Astrocyte of the hippocampus (primary cell): ENCODE data around the gene L3MBTL4.
A peak's percentile ranks its signal among the peaks of the same experiment; 100 is the strongest.

ENCODE experiments used
- DNase-seq: peaks from one replicate; pipeline ENCODE4 v3.0.0; 2011; ENCODE audit warnings: low read depth, low spot score

L3MBTL4 gene

GRCh38 chr18:5964596-5964995 is 450.1 kb downstream of the L3MBTL4 start:
- no peak for DNase-seq

GRCh38 chr18:5964108-5964507 is 450.6 kb downstream of the L3MBTL4 start:
- DNase-seq: no peak

DNA sequence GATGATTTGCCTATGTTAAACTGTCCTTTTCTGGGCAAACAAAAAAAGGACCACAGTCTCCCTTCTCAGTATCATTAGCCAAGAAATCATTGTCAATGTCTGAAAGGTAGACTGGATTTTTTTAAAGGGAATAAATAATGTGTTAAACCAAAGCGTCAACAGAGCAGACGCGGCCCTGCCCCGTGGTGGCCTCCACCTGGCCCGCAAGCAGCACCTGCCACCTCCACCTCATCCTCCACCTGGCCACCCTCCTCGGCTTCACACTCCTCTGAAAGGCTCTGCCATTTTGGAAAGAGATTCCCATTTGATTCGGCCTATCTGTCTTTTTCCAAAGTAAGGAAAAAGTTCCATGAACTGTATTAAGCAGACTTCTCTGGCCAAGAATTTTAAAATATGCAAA is 451.4 kb downstream of the L3MBTL4 start:
- no peak for DNase-seq

DNA sequence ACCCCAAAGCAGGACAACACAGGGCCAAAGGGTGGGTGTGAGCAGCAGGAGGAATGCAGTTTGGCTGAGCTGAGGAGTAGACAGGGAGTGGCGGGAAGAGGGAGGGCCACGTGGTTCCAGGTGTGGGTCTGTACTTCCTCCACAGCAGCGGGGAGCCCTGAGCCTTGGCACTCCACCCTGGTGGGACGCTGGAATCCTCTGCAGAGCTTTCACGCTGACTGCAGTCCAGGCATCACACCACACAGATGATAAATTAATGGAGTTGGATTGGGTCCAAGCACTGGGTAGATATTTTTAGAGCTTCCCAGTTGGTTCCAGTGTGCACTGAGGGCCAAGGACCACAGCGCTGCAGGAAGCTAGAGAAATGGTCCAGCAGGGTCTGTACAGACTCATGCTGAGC is 452.3 kb downstream of the L3MBTL4 start:
- peak; percentile 33 for DNase-seq

DNA sequence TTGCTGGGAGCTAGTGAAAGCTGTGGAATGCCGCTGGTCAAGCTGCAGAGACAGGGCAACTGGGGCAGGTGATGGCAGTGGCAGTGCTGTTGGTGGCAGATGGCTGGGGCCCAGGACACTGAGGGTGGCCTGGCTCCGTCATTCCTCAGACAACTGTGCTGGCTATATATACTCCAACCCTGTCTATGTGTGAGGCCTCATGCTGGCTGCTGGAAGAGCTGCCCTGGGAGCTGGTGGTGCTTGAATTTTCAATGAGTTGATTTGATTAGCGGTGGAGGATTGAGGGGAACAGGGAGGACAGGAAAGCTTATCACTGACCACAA is 452.9 kb downstream of the L3MBTL4 start:
- DNase-seq: no peak

- DNase-seq: no peak
Observed at GRCh38 chr18:5961097-5961827, 453.4 kb downstream of the L3MBTL4 start.

GRCh38 chr18:5958822-5959221 is 455.9 kb downstream of the L3MBTL4 start:
- no peak for DNase-seq

DNA sequence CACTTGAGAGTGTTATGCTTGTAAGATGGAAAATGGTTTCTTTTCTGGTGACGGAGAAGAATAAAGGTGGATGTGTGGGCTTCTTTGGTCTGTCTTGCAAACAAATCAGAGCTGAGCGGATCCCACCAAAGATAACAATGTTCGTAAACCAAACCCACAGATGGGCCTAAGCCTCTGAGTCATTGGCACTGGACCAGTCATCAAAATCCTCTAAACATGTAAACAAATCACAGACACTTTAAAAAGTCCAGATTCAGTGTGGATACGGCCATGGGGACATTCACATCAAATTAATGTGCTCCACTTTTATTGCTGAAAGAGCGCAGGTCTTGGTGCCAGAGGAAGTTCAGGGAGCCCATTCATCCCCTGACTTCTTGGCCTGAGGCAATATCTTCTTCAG is 458.9 kb downstream of the L3MBTL4 start:
- DNase-seq: peak; percentile 17

DNA sequence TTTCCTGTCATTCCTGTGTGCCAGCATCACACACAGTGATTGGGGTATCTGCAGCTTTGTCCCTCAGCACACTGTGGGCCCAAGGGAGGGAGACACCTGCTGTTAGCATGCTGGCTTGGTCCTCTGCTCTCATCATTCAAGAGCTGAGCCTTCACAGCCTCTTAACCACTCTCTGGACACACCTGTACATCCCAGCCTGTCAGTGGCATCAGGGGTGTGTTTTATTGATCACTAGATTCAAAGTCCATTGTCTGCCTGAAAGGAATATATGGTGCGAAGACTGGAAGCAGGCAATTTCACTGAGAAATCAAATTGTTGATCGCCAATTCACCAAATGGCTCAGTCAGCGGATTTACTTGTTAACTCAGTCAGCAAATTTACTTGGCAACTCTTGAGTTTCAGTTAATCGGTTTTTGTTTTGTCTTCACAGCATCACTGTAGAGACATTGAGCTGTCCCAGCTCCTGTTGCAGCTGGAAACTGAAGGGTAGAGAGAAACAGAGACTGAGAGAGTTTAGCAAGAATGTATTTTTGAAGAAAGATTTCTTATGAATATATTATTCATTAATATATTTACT is 463.1 kb downstream of the L3MBTL4 start:
- DNase-seq: no peak

GRCh38 chr18:5948781-5949180 is 465.9 kb downstream of the L3MBTL4 start:
- DNase-seq: no peak

- no peak for DNase-seq
Observed at GRCh38 chr18:5948237-5948636, 466.5 kb downstream of the L3MBTL4 start.

DNA sequence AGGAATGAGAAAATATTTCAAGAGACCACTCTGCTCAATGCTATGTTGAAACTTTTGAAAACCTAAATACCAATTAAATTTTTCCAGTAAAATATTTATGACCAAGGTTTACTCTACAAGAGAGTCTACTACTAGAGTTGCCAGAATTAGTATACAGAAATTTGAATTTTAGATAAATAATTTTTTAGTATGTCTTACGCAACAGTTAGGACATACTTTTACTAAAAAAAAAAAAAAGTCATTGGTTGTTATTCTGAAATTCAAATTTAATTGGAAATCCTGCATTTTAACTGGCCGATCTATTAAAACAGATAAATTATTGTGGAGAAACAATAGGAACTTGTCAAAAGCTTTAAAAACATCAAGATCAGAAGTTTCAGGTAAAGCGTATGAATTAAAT is 470.3 kb downstream of the L3MBTL4 start:
- no peak for DNase-seq

GRCh38 chr18:5943514-5943913 is 471.2 kb downstream of the L3MBTL4 start:
- DNase-seq: peak; percentile 40

DNA sequence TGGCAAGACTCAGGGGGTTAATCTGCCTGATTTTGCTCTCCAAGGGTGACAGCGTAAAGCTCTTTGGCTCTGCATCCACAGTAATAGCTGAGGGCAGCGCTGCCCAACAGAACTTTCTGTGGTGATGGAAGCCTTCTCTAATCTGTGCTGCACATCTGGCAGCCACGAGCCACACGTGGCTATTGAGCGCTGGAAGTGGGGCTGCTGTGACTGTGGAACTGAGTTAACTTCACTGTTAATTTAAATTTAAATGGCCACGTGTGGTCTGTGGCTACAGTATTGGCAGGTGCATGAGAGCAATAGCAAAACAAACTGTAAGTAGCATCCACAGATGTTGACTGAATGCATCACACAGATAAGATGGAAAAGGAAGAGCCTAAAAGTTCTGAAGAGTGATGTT is 472.1 kb downstream of the L3MBTL4 start:
- DNase-seq: no peak

GRCh38 chr18:5941890-5942289 is 472.8 kb downstream of the L3MBTL4 start:
- DNase-seq: no peak

DNA sequence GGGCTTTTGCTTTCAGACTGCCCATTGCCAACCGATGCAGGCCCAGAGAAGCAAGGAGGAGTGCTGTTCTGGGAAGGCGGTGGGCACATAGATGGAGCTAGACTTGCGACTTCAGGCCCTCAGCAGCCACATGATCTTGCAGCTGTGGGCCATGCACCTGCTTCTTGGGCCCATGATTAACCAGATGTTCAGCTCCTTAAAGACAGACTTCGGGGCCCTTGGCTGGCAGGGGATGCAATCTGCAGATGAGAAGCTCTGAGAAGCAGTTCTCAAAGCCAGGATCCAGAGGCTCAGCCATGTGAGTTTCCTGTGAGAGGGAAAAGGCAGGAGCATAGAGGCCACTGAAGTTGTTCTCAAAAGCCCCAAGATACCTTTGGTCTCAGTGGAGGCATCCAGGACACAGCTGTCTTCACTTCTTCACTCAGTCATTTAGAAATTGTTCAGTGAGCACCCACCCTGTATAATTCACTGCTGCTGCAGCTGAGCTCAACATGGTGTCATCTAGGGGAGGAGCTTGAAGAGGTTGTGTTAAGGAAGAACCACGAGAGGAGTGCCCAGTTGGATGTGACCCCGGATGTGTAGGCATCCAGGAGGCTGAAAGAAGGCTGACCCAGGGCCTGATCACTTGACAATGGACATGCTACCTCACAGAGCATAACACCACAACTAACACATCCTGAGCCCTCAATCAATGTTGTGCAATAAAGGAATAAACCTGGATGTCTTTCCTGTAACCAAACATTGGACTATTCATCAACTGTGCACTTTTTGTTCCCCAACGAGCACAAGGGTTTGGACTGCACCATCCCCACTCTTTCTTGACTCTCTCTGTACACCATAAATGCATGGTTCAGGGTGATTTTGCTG is 474.7 kb downstream of the L3MBTL4 start:
- DNase-seq: no peak

- DNase-seq: no peak
Observed at GRCh38 chr18:5937795-5938194, 476.9 kb downstream of the L3MBTL4 start.

GRCh38 chr18:5937121-5937520 is 477.6 kb downstream of the L3MBTL4 start:
- no peak for DNase-seq

GRCh38 chr18:5930789-5931188 is 483.9 kb downstream of the L3MBTL4 start:
- no peak for DNase-seq

- DNase-seq: no peak
Observed at GRCh38 chr18:5918205-5918858, 496.4 kb downstream of the L3MBTL4 start.

GRCh38 chr18:5914951-5915350 is 499.8 kb downstream of the L3MBTL4 start:
- no peak for DNase-seq

- no peak for DNase-seq
Observed at GRCh38 chr18:5914016-5914415, 500.7 kb downstream of the L3MBTL4 start.
